NB4 (cell line): ENCODE data around the gene RIBC1.
A peak's percentile ranks its signal among the peaks of the same experiment; 100 is the strongest.
"Not testable (repeated sequence)": the region's sequence is repeated elsewhere in the genome, so short reads cannot be mapped to it uniquely, and the experiment has no call there.

ENCODE experiments used
- DNase-seq: peaks from one replicate; pipeline ENCODE4 v3.0.0; 2010; ENCODE audit warnings: low read depth
- H3K4me3 ChIP-seq: one replicate; pipeline ENCODE4 v1.5.1; 2011; ENCODE audit warnings: mild to moderate bottlenecking, low read depth, low read length, moderate library complexity
- MYC ChIP-seq: IDR thresholded peaks from 2 replicates; pipeline ENCODE4 v1.6.1; 2011; ENCODE audit warnings: low read depth, low read length
- POLR2A ChIP-seq: IDR thresholded peaks from 2 replicates; pipeline ENCODE4 v1.6.1; 2011; ENCODE audit warnings: mild to moderate bottlenecking; ENCODE audit not compliant: insufficient read length; ENCODE audit errors: extremely low read depth
- TF ChIP-seq, protein P1 (sequence below): IDR thresholded peaks from one replicate; pipeline ENCODE4 v1.5.1; 2012; ENCODE audit warnings: low read depth, low read length
- TF ChIP-seq, protein P2 (sequence below): IDR thresholded peaks from 2 replicates; pipeline ENCODE4 v1.6.1; 2011; ENCODE audit warnings: low read depth, low read length

RIBC1 gene

DNA sequence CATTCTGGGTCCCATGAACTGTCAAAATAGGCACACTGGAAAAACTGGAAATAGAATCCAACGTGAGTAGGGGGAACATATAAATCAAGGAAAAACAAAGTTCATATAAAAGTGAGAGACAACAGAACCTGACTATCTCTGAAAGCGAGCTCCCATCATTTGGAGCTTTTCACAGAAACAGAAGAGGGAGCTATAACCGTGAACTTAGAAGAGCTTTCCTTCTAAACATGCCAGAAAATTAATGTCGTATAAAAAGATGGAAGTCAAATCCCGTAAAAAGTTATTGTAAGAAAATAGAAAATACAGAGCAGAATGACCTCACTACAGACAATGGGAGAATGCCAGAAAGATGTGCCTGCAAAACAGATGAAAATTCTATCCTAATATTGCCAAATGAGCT is 35.4 kb downstream of the RIBC1 start:
- TF ChIP-seq, protein P1, sequence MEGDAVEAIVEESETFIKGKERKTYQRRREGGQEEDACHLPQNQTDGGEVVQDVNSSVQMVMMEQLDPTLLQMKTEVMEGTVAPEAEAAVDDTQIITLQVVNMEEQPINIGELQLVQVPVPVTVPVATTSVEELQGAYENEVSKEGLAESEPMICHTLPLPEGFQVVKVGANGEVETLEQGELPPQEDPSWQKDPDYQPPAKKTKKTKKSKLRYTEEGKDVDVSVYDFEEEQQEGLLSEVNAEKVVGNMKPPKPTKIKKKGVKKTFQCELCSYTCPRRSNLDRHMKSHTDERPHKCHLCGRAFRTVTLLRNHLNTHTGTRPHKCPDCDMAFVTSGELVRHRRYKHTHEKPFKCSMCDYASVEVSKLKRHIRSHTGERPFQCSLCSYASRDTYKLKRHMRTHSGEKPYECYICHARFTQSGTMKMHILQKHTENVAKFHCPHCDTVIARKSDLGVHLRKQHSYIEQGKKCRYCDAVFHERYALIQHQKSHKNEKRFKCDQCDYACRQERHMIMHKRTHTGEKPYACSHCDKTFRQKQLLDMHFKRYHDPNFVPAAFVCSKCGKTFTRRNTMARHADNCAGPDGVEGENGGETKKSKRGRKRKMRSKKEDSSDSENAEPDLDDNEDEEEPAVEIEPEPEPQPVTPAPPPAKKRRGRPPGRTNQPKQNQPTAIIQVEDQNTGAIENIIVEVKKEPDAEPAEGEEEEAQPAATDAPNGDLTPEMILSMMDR: no peak
- no peak for TF ChIP-seq MYC
- no peak for TF ChIP-seq POLR2A
- TF ChIP-seq, protein P2, sequence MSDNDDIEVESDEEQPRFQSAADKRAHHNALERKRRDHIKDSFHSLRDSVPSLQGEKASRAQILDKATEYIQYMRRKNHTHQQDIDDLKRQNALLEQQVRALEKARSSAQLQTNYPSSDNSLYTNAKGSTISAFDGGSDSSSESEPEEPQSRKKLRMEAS: no peak
- no peak for DNase-seq
- no peak overlapping the region for H3K4me3 ChIP-seq

DNA sequence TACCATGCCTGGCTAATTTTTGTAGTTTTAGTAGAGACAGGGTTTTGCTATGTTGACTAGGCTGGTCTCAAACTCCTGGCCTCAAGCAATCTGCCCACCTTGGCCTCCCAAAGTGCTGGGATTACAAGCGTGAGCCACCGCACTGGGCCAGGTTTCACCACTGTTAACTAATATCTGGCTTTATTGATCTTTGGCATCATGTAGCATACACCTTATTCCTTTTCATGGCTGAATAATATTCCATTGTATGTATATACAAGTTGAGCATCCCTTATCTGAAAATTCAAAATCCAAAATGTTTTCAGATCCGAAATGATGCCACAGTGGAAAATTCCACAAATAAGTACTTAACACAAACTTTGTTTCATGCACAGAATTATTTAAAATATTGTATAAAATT is 46.0 kb downstream of the RIBC1 start:
- DNase-seq, H3K4me3 ChIP-seq: not testable (repeated sequence)

DNA sequence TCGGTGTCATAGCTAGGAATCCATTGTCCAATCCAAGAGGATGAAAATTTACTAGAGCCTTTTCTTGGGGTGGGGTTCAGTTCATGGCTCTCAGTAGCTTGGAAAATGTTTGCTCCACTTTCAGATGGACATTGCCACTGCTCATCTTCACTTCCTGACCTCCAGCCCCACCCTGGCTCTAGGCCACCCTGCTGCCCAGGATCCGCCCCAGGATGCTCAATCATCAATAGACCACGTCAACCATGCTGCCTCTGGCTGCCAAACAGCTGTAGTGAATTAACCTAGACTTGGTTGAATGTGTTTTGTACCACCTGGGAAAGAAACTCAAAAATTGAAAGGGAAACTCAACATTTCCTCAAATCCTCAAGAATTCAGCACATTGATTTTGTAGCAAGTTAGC is 48.7 kb downstream of the RIBC1 start:
- TF ChIP-seq, protein P1: no peak
- TF ChIP-seq, protein P2: no peak
- no peak for TF ChIP-seq MYC
- no peak for TF ChIP-seq POLR2A
- no peak for DNase-seq

DNA sequence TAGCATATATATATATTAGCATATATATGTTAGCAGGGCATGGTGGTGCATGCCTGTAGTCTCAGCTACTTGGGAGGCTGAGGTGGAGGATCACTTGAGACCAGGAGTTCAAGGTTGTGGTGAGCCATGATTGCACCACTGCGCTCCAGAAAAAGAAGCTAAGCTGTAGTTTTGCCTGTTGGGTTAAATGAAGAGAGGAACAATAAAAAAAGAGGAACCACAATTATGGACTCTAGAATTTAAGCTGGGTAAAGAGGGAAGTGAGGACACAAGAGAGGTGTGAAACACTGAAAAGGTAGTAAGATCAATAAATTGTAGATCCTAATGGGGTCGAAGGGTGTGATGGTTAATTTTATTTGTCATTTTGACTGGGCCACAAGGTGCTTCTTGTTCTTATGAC is 52.0 kb downstream of the RIBC1 start:
- peak; percentile 87 for DNase-seq
- TF ChIP-seq, protein P1: no peak
- TF ChIP-seq, protein P2: no peak
- TF ChIP-seq MYC (no peak), POLR2A (no peak)
- H3K4me3 ChIP-seq: no peak overlapping the region

More for the DNA sequence above, 48.7 kb downstream of the RIBC1 start:
- no peak overlapping the region for H3K4me3 ChIP-seq

DNA sequence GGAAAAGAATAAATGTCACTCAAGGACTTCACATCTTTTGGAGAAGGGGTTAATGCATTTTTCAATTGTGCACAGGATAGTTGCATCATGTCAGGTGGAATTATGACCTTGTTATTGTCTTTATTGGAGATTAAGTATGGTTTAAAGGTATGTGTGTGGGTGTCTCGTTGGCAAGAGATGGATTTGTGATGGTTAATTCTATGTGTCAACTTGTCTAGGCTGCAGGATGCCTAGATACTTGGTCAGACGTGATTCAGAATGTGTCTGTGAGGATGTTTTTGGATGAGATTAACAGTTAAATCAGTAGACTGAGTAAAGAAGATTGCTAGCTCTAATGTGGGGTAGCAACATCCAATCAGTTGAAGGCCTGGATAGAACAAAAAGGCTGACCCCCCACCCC is 53.7 kb downstream of the RIBC1 start:
- H3K4me3 ChIP-seq: no peak overlapping the region
- TF ChIP-seq, protein P2: no peak
- TF ChIP-seq, protein P1: no peak
- TF ChIP-seq MYC (no peak), POLR2A (no peak)
- no peak for DNase-seq

DNA sequence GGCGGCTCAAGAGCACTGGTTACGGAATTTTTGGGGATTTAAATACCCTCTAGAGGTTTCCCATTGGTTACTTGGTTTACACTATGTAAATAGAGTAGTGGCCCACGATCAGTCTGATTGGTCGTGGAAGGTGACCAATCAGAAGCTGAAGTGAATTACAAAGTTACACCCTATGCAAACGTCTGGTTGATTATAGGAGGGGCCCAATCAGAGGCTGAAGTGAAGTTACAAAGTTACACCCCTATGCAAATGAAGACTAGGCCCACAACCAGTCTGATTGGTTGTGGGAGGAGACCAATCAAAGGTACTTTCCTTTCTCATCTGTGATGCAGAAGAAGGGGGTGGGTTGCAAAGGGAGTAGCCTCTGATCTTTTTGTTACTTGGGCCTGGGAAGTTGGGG is 56.6 kb downstream of the RIBC1 start:
- TF ChIP-seq, protein P2: no peak
- TF ChIP-seq, protein P1: no peak
- no peak overlapping the region for H3K4me3 ChIP-seq
- peak; percentile 52 for DNase-seq
